Measurements from ENCODE around the gene PPP6R1. TPM values are rescaled to one million over a fixed set of nuclear protein-coding genes. Genes with fewer than 3 reads are reported as not detected.

PPP6R1 gene
- total RNA-seq, 1 experiment from 2014 or later, result 79.7 TPM

GRCh38 chr19:55181740-55182139 is 77.1 kb downstream of the PPP6R1 start:
- WGBS (ENCODE audit: extremely low coverage, insufficient read length, low lambda C conversion rate), result no CpG with 5 or more reads among the region's 20 CpGs
- H4K8ac ChIP-seq (replicated peaks; ENCODE audit: insufficient read length, low read depth, low read length), result no peak overlapping the region
- no peak overlapping the region for H2BK120ac ChIP-seq (ENCODE audit: low read depth, low read length, poor library complexity, severe bottlenecking)
- no peak overlapping the region for H3T11ph ChIP-seq (ENCODE audit: low read length)
- no peak overlapping the region for H3K56ac ChIP-seq (ENCODE audit: insufficient read length, low read depth, low read length)
- H2AK5ac ChIP-seq (ENCODE audit: insufficient read length, low read length), result no peak overlapping the region
- no peaks in the 10 kb centered on the region for H3K79me1 ChIP-seq (ENCODE audit: insufficient read depth, low read depth, low read length, poor library complexity, severe bottlenecking)
- H4K20me1 ChIP-seq (ENCODE audit: control insufficient read depth, insufficient read depth, insufficient read length), result no peaks in the 10 kb centered on the region
- H2BK20ac ChIP-seq (ENCODE audit: low read depth, low read length, poor library complexity, severe bottlenecking), result no peak overlapping the region
- peaks cover 11% of the 10 kb centered on the region; the same call in 1 of the 2 replicates for H3K27me3 ChIP-seq (ENCODE audit: insufficient read depth, low read length)
- H3K9ac ChIP-seq (ENCODE audit: extremely low read depth, insufficient read length, low read length), result no peak overlapping the region
- Mint-ChIP-seq H3K4me3 (no peak overlapping the region), H3K36me3 (ENCODE audit: insufficient read depth in 1 of 3, low read depth in 3 of 3) (no peaks in the 10 kb centered on the region; a peak in 1 of 7 replicates), H3K4me1 (peaks cover 9 to 20% of the 10 kb centered on the region in 2 experiments), H3K9me3 (peaks cover 0 to 2% of the 10 kb centered on the region in 2 experiments; a peak in 1 of 5 replicates), H3K27me3 (ENCODE audit: low read depth) (peaks cover 76% of the 10 kb centered on the region), H3K27ac (no peak overlapping the region)
- no peak overlapping the region; the same call in 1 of the 2 replicates for H3K14ac ChIP-seq (ENCODE audit: insufficient read depth, low read length)
- no peaks in the 10 kb centered on the region for H3K9me3 ChIP-seq (ENCODE audit: control insufficient read depth, low read depth, low read length)
- H3K27ac ChIP-seq (ENCODE audit: insufficient read length, low read depth, low read length), result no peak overlapping the region
- H3K23ac ChIP-seq (ENCODE audit: insufficient read length, low read depth, low read length), result no peak overlapping the region
- H2BK15ac ChIP-seq (ENCODE audit: low read depth, low read length), result no peak overlapping the region
- no peak overlapping the region for H4K91ac ChIP-seq (ENCODE audit: insufficient read length, low read depth, low read length)
- H3K4me1 ChIP-seq (ENCODE audit: insufficient read depth, low read length), result no peaks in the 10 kb centered on the region
- no peak overlapping the region for H3K4me2 ChIP-seq (ENCODE audit: insufficient read depth, insufficient read length, low read length)
- no peak overlapping the region for H3K18ac ChIP-seq (ENCODE audit: insufficient read length, low read depth, low read length)
- H3K23me2 ChIP-seq (ENCODE audit: insufficient read length, low read depth, low read length, poor library complexity, severe bottlenecking), result peaks cover 5% of the 10 kb centered on the region
- H3K4ac ChIP-seq (ENCODE audit: low read depth, low read length), result no peak overlapping the region
- no peak overlapping the region for H2AFZ ChIP-seq (ENCODE audit: low read length)
- H3K79me2 ChIP-seq (ENCODE audit: insufficient read depth, low read length), result no peaks in the 10 kb centered on the region
- no peak overlapping the region for H2BK5ac ChIP-seq (ENCODE audit: insufficient read length, low read length)
- no peak for DNase-seq
- TF ChIP-seq CTCF (conservative IDR thresholded peaks at IDR 0.05), result no peak
- H2BK12ac ChIP-seq (ENCODE audit: insufficient read length, low read depth, low read length), result no peak overlapping the region
- no peak overlapping the region for H4K5ac ChIP-seq (ENCODE audit: insufficient read length, low read depth, low read length)

Small RNAs within 50 kb of the gene (microRNA-seq; reads per million reads assigned to microRNA genes)
- gene MIR6802 (ENCODE audit: borderline microRNAs expressed) (not detected), gene MIR6803 (ENCODE audit: borderline microRNAs expressed) (not detected), gene MIR6804 (ENCODE audit: borderline microRNAs expressed) (0.58 reads per million)

Other genes starting within 250 kb of the PPP6R1 start
- gene GP6, start 220.8 kb downstream of the PPP6R1 start, total RNA-seq (2021), result 0.15 and 0.53 TPM in 2 replicates
- 21.1 and 21.5 TPM in 2 replicates for gene RDH13, start 195.9 kb downstream of the PPP6R1 start, total RNA-seq (2021)
- 21.2 and 24.0 TPM in 2 replicates for gene EPS8L1, start 183.1 kb downstream of the PPP6R1 start, total RNA-seq (2021)
- gene PPP1R12C, start 141.4 kb downstream of the PPP6R1 start, total RNA-seq (2021), result 79.9 and 87.7 TPM in 2 replicates
- gene TNNT1, start 109.8 kb downstream of the PPP6R1 start, total RNA-seq (2021), result 124 and 127 TPM in 2 replicates
- 36.9 and 41.0 TPM in 2 replicates for gene TNNI3, start 101.3 kb downstream of the PPP6R1 start, total RNA-seq (2021)
- 3.0 and 4.6 TPM in 2 replicates for gene DNAAF3, start 92.4 kb downstream of the PPP6R1 start, total RNA-seq (2021)
- 3.0 and 4.5 TPM in 2 replicates for gene SYT5, start 78.7 kb downstream of the PPP6R1 start, total RNA-seq (2021)
- gene PTPRH, start 49.5 kb downstream of the PPP6R1 start, total RNA-seq (2021), result 0.24 and 0.33 TPM in 2 replicates
- 3.6 and 4.5 TPM in 2 replicates for gene TMEM86B, start 30.3 kb downstream of the PPP6R1 start, total RNA-seq (2021)
- 47.4 and 50.7 TPM in 2 replicates for gene HSPBP1, start 21.1 kb upstream of the PPP6R1 start, total RNA-seq (2021)
- 43.5 and 47.0 TPM in 2 replicates for gene BRSK1, start 25.0 kb upstream of the PPP6R1 start, total RNA-seq (2021)
- gene TMEM150B, start 66.3 kb upstream of the PPP6R1 start, total RNA-seq (2021), result 0.63 TPM in 1 of 2 replicates, not detected in the other
- gene KMT5C, start 80.9 kb upstream of the PPP6R1 start, total RNA-seq (2021), result 53.7 and 54.5 TPM in 2 replicates
- 4.0 and 5.0 TPM in 2 replicates for gene COX6B2, start 95.7 kb upstream of the PPP6R1 start, total RNA-seq (2021)
- gene GARIN5B, start 104.2 kb upstream of the PPP6R1 start, total RNA-seq (2021), result 0.13 and 0.15 TPM in 2 replicates
- 3.8 and 3.9 TPM in 2 replicates for gene IL11, start 111.4 kb upstream of the PPP6R1 start, total RNA-seq (2021)
- 1.5 and 1.6 TPM in 2 replicates for gene TMEM190, start 117.8 kb upstream of the PPP6R1 start, total RNA-seq (2021)
- 3.8 and 4.8 TPM in 2 replicates for gene TMEM238, start 125.3 kb upstream of the PPP6R1 start, total RNA-seq (2021)
- 2,076 and 2,130 TPM in 2 replicates for gene RPL28, start 126.9 kb upstream of the PPP6R1 start, total RNA-seq (2021)
- 391 and 393 TPM in 2 replicates for gene UBE2S, start 148.8 kb upstream of the PPP6R1 start, total RNA-seq (2021)
- gene SHISA7, start 184.3 kb upstream of the PPP6R1 start, total RNA-seq (2021), result 0.31 TPM in 2 replicates
- 68.2 and 72.2 TPM in 2 replicates for gene ISOC2, start 202.6 kb upstream of the PPP6R1 start, total RNA-seq (2021)
- gene C19orf85, start 205.7 kb upstream of the PPP6R1 start, total RNA-seq (2021), result 1.2 and 2.1 TPM in 2 replicates
- gene ZNF628, start 217.6 kb upstream of the PPP6R1 start, total RNA-seq (2021), result 16.5 and 16.6 TPM in 2 replicates
- 48.7 and 51.2 TPM in 2 replicates for gene NAT14, start 226.2 kb upstream of the PPP6R1 start, total RNA-seq (2021)
- gene SSC5D, start 229.4 kb upstream of the PPP6R1 start, total RNA-seq (2021), result 2.5 and 3.2 TPM in 2 replicates

Measured in H9 (cell line).